OCI-LY3 (cell line): ENCODE data around the gene PPP2R2D.

ENCODE experiments used
- H2AFZ ChIP-seq: fragments of 200-600, 300-600 bp; shearing (Covaris generic); 2 replicates; pipeline ENCODE4 v1.6.0; 2014; ENCODE audit warnings: antibody characterized with exemption, low read depth, low read length
- H3K27ac ChIP-seq: fragments of 200-600, 300-600 bp; sonication (generic); 2 replicates; pipeline ENCODE4 v1.5.1; 2014; ENCODE audit warnings: mild to moderate bottlenecking, low read length, moderate library complexity, mixed read lengths
- H3K27me3 ChIP-seq: fragments of 200-600, 300-600 bp; sonication (generic); 2 replicates; pipeline ENCODE4 v1.6.1; 2014; ENCODE audit warnings: low read depth, low read length, mixed read lengths
- H3K36me3 ChIP-seq: fragments of 200-600, 300-600 bp; sonication (generic); replicated peaks from 2 replicates; pipeline ENCODE3; 2014; ENCODE audit warnings: low read depth, low read length, mixed read lengths
- H3K4me1 ChIP-seq: fragments of 300-600, 200-600 bp; sonication (generic); 2 replicates; pipeline ENCODE4 v1.6.1; 2014; ENCODE audit warnings: low read length, mixed read lengths
- H3K4me2 ChIP-seq: fragments of 200-600, 300-600 bp; sonication (generic); 2 replicates; pipeline ENCODE4 v1.6.1; 2014; ENCODE audit warnings: low read length, mixed read lengths
- H3K4me3 ChIP-seq: fragments of 300-600, 200-600 bp; sonication (generic); 2 replicates; pipeline ENCODE4 v1.5.1; 2014; ENCODE audit warnings: antibody characterized with exemption, mild to moderate bottlenecking, low read length, moderate library complexity
- H3K79me2 ChIP-seq: fragments of 300-600, 200-600 bp; shearing (Covaris generic); 2 replicates; pipeline ENCODE4 v1.6.1; 2014; ENCODE audit warnings: mild to moderate bottlenecking, low read length, mixed read lengths
- H3K9ac ChIP-seq: fragments of 300-600, 200-600 bp; shearing (Covaris generic); 2 replicates; pipeline ENCODE4 v1.6.0; 2014; ENCODE audit warnings: mild to moderate bottlenecking, low read length, moderate library complexity
- H3K9me3 ChIP-seq: fragments of 200-600, 300-600 bp; shearing (Covaris generic); 2 replicates; pipeline ENCODE4 v1.6.1; 2014; ENCODE audit warnings: low read length, mixed read lengths; ENCODE audit not compliant: insufficient read depth
- H4K20me1 ChIP-seq: fragments of 200-600, 300-600 bp; sonication (generic); 2 replicates; pipeline ENCODE4 v1.6.1; 2016; ENCODE audit warnings: low read length, mixed read lengths; ENCODE audit not compliant: insufficient read depth
- EZH2phosphoT487 ChIP-seq: fragments of 200-600 bp; shearing (Covaris generic); IDR thresholded peaks from 2 replicates; pipeline ENCODE4 v1.6.1; 2018; ENCODE audit warnings: antibody characterized with exemption, mixed run types, low read depth
- TF ChIP-seq, protein P1 (sequence below): fragments of 200-600, 300-600 bp; sonication (generic); IDR thresholded peaks from 2 replicates; pipeline ENCODE4 v1.5.1; 2014; ENCODE audit warnings: antibody characterized with exemption, low read length, low read depth

The PPP2R2D gene

DNA sequence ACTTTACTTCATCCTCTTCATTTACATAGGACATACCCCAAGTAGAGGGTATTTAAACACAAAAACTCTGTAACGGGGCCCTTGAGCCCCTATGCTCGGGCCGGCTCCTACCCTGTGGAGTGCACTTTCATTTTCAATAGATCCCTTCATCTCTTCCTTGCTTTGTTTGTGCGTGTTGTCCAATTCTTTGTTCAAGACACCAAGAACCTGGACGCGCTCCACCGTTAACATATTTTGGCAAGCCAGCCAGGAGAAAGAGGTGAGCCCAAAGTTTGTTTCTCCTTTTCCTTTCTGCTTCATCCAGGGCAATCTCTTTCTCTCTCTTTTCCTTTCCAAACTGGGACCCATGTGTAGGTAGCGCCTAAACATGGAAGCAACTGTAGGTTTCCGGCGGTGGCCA, 106.9 kb downstream of the PPP2R2D start:
- H3K36me3 ChIP-seq = no peaks in the 10 kb centered on the region

More for the DNA sequence above, 106.9 kb downstream of the PPP2R2D start:
- TF ChIP-seq, protein P1, sequence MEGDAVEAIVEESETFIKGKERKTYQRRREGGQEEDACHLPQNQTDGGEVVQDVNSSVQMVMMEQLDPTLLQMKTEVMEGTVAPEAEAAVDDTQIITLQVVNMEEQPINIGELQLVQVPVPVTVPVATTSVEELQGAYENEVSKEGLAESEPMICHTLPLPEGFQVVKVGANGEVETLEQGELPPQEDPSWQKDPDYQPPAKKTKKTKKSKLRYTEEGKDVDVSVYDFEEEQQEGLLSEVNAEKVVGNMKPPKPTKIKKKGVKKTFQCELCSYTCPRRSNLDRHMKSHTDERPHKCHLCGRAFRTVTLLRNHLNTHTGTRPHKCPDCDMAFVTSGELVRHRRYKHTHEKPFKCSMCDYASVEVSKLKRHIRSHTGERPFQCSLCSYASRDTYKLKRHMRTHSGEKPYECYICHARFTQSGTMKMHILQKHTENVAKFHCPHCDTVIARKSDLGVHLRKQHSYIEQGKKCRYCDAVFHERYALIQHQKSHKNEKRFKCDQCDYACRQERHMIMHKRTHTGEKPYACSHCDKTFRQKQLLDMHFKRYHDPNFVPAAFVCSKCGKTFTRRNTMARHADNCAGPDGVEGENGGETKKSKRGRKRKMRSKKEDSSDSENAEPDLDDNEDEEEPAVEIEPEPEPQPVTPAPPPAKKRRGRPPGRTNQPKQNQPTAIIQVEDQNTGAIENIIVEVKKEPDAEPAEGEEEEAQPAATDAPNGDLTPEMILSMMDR = no peak
- TF ChIP-seq EZH2phosphoT487 = no peak
- no peaks in the 10 kb centered on the region for H3K79me2 ChIP-seq
- no peak overlapping the region for H3K9ac ChIP-seq
- H3K4me3 ChIP-seq = no peak overlapping the region
- no peaks in the 10 kb centered on the region for H4K20me1 ChIP-seq
- no peaks in the 10 kb centered on the region for H3K27me3 ChIP-seq
- no peak overlapping the region for H2AFZ ChIP-seq
- H3K27ac ChIP-seq = no peak overlapping the region
- no peak overlapping the region for H3K4me2 ChIP-seq
- H3K9me3 ChIP-seq = no peaks in the 10 kb centered on the region
- H3K4me1 ChIP-seq = no peaks in the 10 kb centered on the region
